IMR-90 (cell line): Measurements from ENCODE around the gene PGAM4. TPM values are rescaled to one million over a fixed set of nuclear protein-coding genes. Genes with fewer than 3 reads are reported as not detected.

ENCODE experiments used
- ATAC-seq: fragments of 200-7000 bp; cut with Tn5 transposase; 2 replicates; pipeline ENCODE4 v1.9.1; 2020; ENCODE audit warnings: low read depth, mild to moderate bottlenecking, moderate library complexity
- BruUV-seq: library from RNA; stranded (reverse); fragments of 400-500 nt; replicated peaks from 2 replicates; lab custom pipeline; 2021; lab: Mats Ljungman, UMichigan
- CTCF ChIA-PET: fragments of 300-600 bp; formaldehyde crosslinking; extraction: SDS; loops from one replicate; lab custom pipeline; 2021; ENCODE audit warnings: antibody characterized with exemption; lab: Yijun Ruan, JAX
- POLR2A ChIA-PET: fragments of 300-600 bp; sonication (Branson Sonifier 250); formaldehyde crosslinking; loops from one replicate; lab custom pipeline; 2022; ENCODE audit warnings: antibody characterized with exemption; ENCODE audit not compliant: unreplicated experiment; lab: Charles Lee
- DNase-seq: peaks from one replicate; pipeline ENCODE4 v3.0.0; 2013
- H2AFZ ChIP-seq: replicated peaks from 2 replicates; pipeline ENCODE3; 2013; ENCODE audit warnings: low read length, mild to moderate bottlenecking; ENCODE audit not compliant: poor library complexity
- H2AK5ac ChIP-seq: 2 replicates; pipeline ENCODE4 v1.6.1; 2013; ENCODE audit warnings: low read depth, low read length, inconsistent platforms
- H2AK9ac ChIP-seq: replicated peaks from 2 replicates; pipeline ENCODE3; 2013; ENCODE audit warnings: mild to moderate bottlenecking, low read depth, low read length, moderate library complexity; ENCODE audit not compliant: poor library complexity
- H2BK120ac ChIP-seq: 2 replicates; pipeline ENCODE4 v1.6.1; 2013; ENCODE audit warnings: low read depth, low read length, inconsistent platforms
- H2BK15ac ChIP-seq: 3 replicates; pipeline ENCODE4 v1.6.1; 2013; ENCODE audit warnings: low read depth, low read length, inconsistent platforms
- H2BK20ac ChIP-seq: 2 replicates; pipeline ENCODE4 v1.6.1; 2013; ENCODE audit warnings: low read depth, mild to moderate bottlenecking, inconsistent platforms, low read length, moderate library complexity
- H2BK5ac ChIP-seq: 2 replicates; pipeline ENCODE4 v1.6.1; 2013; ENCODE audit warnings: mild to moderate bottlenecking, low read depth, low read length, inconsistent platforms; ENCODE audit not compliant: poor library complexity, severe bottlenecking
- H3K14ac ChIP-seq: replicated peaks from 2 replicates; pipeline ENCODE4 v1.6.1; 2013; ENCODE audit warnings: low read depth, low read length, inconsistent platforms
- H3K18ac ChIP-seq: 2 replicates; pipeline ENCODE4 v1.6.1; 2013; ENCODE audit warnings: low read depth, low read length, control low read depth
- H3K23ac ChIP-seq: 2 replicates; pipeline ENCODE4 v1.6.1; 2013; ENCODE audit warnings: low read depth, low read length, inconsistent platforms
- H3K27ac ChIP-seq: 2 replicates; pipeline ENCODE4 v1.5.1; 2013; ENCODE audit warnings: mild to moderate bottlenecking, control low read depth, low read length; ENCODE audit not compliant: insufficient read depth
- H3K27me3 ChIP-seq: 2 replicates; pipeline ENCODE4 v1.6.1; 2013; ENCODE audit warnings: low read length; ENCODE audit not compliant: control insufficient read depth, insufficient read depth
- H3K36me3 ChIP-seq: 2 replicates; pipeline ENCODE4 v1.6.1; 2013; ENCODE audit warnings: low read length, mixed read lengths; ENCODE audit not compliant: control insufficient read depth, insufficient read depth
- H3K4ac ChIP-seq: 2 replicates; pipeline ENCODE4 v1.6.1; 2013; ENCODE audit warnings: low read depth, low read length, inconsistent platforms
- H3K4me1 ChIP-seq: 2 replicates; pipeline ENCODE4 v1.6.1; 2013; ENCODE audit warnings: low read length, mixed read lengths; ENCODE audit not compliant: control insufficient read depth, insufficient read depth
- H3K4me2 ChIP-seq: 2 replicates; pipeline ENCODE4 v1.6.1; 2013; ENCODE audit warnings: low read depth, mild to moderate bottlenecking, control low read depth, low read length, moderate library complexity
- H3K4me3 ChIP-seq: 2 replicates; pipeline ENCODE4 v1.5.1; 2013; ENCODE audit warnings: low read depth, mild to moderate bottlenecking, control low read depth, low read length, moderate library complexity; ENCODE audit not compliant: insufficient read depth
- H3K56ac ChIP-seq: 2 replicates; pipeline ENCODE4 v1.6.1; 2013; ENCODE audit warnings: low read length, inconsistent platforms; ENCODE audit not compliant: insufficient read depth; ENCODE audit errors: extremely low read depth
- H3K79me1 ChIP-seq, 2 experiments: 2 replicates each; pipeline ENCODE4 v1.6.1; 2013; ENCODE audit warnings: low read length in 2 of 2, inconsistent platforms in 1 of 2, low read depth in 1 of 2
- H3K9ac ChIP-seq: 2 replicates; pipeline ENCODE4 v1.6.1; 2013; ENCODE audit warnings: low read depth, low read length, control low read depth
- H3K9me1 ChIP-seq: 2 replicates; pipeline ENCODE4 v1.6.1; 2013; ENCODE audit warnings: low read length, inconsistent platforms; ENCODE audit not compliant: insufficient read depth
- H3K9me3 ChIP-seq: 2 replicates; pipeline ENCODE4 v1.6.1; 2013; ENCODE audit warnings: low read length; ENCODE audit not compliant: control insufficient read depth, insufficient read depth
- H4K20me1 ChIP-seq: 2 replicates; pipeline ENCODE4 v1.6.1; 2013; ENCODE audit warnings: low read length, inconsistent platforms; ENCODE audit not compliant: insufficient read depth
- H4K5ac ChIP-seq: 2 replicates; pipeline ENCODE4 v1.6.1; 2013; ENCODE audit warnings: mild to moderate bottlenecking, low read depth, low read length, control low read depth
- H4K8ac ChIP-seq, 2 experiments: 2 replicates each; pipeline ENCODE4 v1.6.1; 2013; ENCODE audit warnings: low read depth in 2 of 2, low read length in 2 of 2, control low read depth in 1 of 2, inconsistent platforms in 1 of 2
- H4K91ac ChIP-seq: 2 replicates; pipeline ENCODE4 v1.6.1; 2013; ENCODE audit warnings: low read depth, low read length, inconsistent platforms; ENCODE audit not compliant: insufficient read depth
- BHLHE40 ChIP-seq: fragments of 150-350 bp; IDR thresholded peaks from 2 replicates; pipeline ENCODE4 v1.6.1; 2016; ENCODE audit warnings: mild to moderate bottlenecking, low read depth, low read length
- CHD1 ChIP-seq: IDR thresholded peaks from 2 replicates; pipeline ENCODE4 v1.6.1; 2012; ENCODE audit warnings: low read depth, low read length, improper control_type of control experiment
- ELK1 ChIP-seq: fragments of 150-350 bp; IDR thresholded peaks from 2 replicates; pipeline ENCODE4 v1.6.1; 2016; ENCODE audit warnings: low read depth, mild to moderate bottlenecking, low read length, moderate library complexity, borderline replicate concordance
- FOS ChIP-seq: fragments of 150-350 bp; IDR thresholded peaks from 2 replicates; pipeline ENCODE4 v1.6.1; 2016; ENCODE audit warnings: low read depth, low read length
- MXI1 ChIP-seq: IDR thresholded peaks from 2 replicates; pipeline ENCODE4 v1.6.1; 2012; ENCODE audit warnings: low read depth, mild to moderate bottlenecking, low read length, moderate library complexity, borderline replicate concordance
- NFE2L2 ChIP-seq: fragments of 150-350 bp; IDR thresholded peaks from 2 replicates; pipeline ENCODE4 v1.6.1; 2016; ENCODE audit warnings: low read depth, mild to moderate bottlenecking, low read length
- POLR2A ChIP-seq: IDR thresholded peaks from 2 replicates; pipeline ENCODE4 v1.6.1; 2012; ENCODE audit warnings: mild to moderate bottlenecking, low read depth, low read length
- RAD21 ChIP-seq: IDR thresholded peaks from 2 replicates; pipeline ENCODE4 v1.6.1; 2012; ENCODE audit warnings: low read length, improper control_type of control experiment
- RCOR1 ChIP-seq: IDR thresholded peaks from 2 replicates; pipeline ENCODE4 v1.6.1; 2012; ENCODE audit warnings: mild to moderate bottlenecking, low read length, improper control_type of control experiment; ENCODE audit not compliant: insufficient replicate concordance
- RFX5 ChIP-seq: IDR thresholded peaks from 2 replicates; pipeline ENCODE4 v1.8.0; 2012; ENCODE audit warnings: low read depth, mild to moderate bottlenecking, low read length, moderate library complexity
- SMC3 ChIP-seq: fragments of 150-350 bp; IDR thresholded peaks from 2 replicates; pipeline ENCODE4 v1.6.1; 2016; ENCODE audit warnings: low read depth, mild to moderate bottlenecking, antibody characterized with exemption, low read length, moderate library complexity
- USF2 ChIP-seq: fragments of 150-350 bp; IDR thresholded peaks from 2 replicates; pipeline ENCODE4 v1.6.1; 2017; ENCODE audit warnings: mild to moderate bottlenecking, antibody characterized with exemption, low read length, low read depth
- WGBS, 2 experiments: methylation state at CpG; one replicate each; pipeline versions ENCODE4 v1.1.5 to v1.1.7; 2013; ENCODE audit warnings: missing lambda C conversion rate in 2 of 2; ENCODE audit not compliant: insufficient read length in 1 of 2; ENCODE audit errors: extremely low coverage in 2 of 2; 5-methylcytosine and 5-hydroxymethylcytosine counted together
- dilution Hi-C: fragments of 300-500 bp; cut with HindIII; formaldehyde crosslinking; loops from one replicate; pipeline ENCODE4 v1.14.3; 2018; ENCODE audit warnings: low sequenced_read_pairs; ENCODE audit not compliant: unreplicated experiment
- in situ Hi-C: fragments of 300-500 bp; cut with MboI; formaldehyde crosslinking; loops from 3 replicates; pipeline ENCODE4 v1.14.3; 2019; ENCODE audit warnings: low sequenced_read_pairs, inconsistent platforms, mixed read lengths
- intact Hi-C: fragments of 100-400 bp; cut with micrococcal nuclease; formaldehyde crosslinking; loops from 2 replicates; pipeline ENCODE4 v1.10.0; 2022
- polyA plus RNA-seq, 3 experiments: library from polyadenylated mRNA; depleted of rRNA; stranded (reverse); fragments of >200 nt; gene quantifications; 2 replicates each; pipeline ENCODE4 v1.2.3, GENCODE V29; 2012; ENCODE audit warnings: low replicate concordance in 1 of 3
- total RNA-seq: library from RNA; depleted of rRNA; stranded (reverse); fragments of >200 nt; gene quantifications from 2 replicates; pipeline ENCODE4 v1.2.3, GENCODE V29; 2012

PGAM4 gene
- total and polyA plus RNA-seq, 2 of the 4 experiments (the other 2 are of a cell fraction), result 0.46 to 0.72 TPM

- 0 out of 4 replicates have a peak, but pooled peaks cover 0 to 4% of the 10 kb centered on the region in 2 experiments for H3K79me1 ChIP-seq
- H4K5ac ChIP-seq, result no peak overlapping the region
- 100% methylated on average over 3 of the region's 7 CpGs; no CpG with 5 or more reads in 1 of the 2 experiments for whole genome bisulfite sequencing, 2 experiments
- no peaks in the 10 kb centered on the region for H3K9me1 ChIP-seq
- in situ Hi-C loops, result no loop called here
- POLR2A ChIA-PET, result no interaction called here
- H2AFZ ChIP-seq, result no peak overlapping the region
- no peaks in the 10 kb centered on the region for H3K36me3 ChIP-seq
- no peak overlapping the region for H4K8ac ChIP-seq
- no peak overlapping the region for H2BK20ac ChIP-seq
- no peak overlapping the region for H3K14ac ChIP-seq
- H2BK5ac ChIP-seq, result no peak overlapping the region
- H4K20me1 ChIP-seq, result no peaks in the 10 kb centered on the region
- no peak overlapping the region for H2BK15ac ChIP-seq
- H3K9ac ChIP-seq, result no peak overlapping the region
- H3K23ac ChIP-seq, result no peak overlapping the region
- H3K27me3 ChIP-seq, result no peaks in the 10 kb centered on the region
- intact Hi-C loops, result no loop called here
- CTCF ChIA-PET, result no interaction called here
- no peak overlapping the region for H3K4ac ChIP-seq
- no peak overlapping the region for H2AK5ac ChIP-seq
- no peak overlapping the region for H3K4me3 ChIP-seq
- no peak overlapping the region for H3K27ac ChIP-seq
- H2BK120ac ChIP-seq, result no peak overlapping the region
- BruUV-seq, result no TSS peak
- no peak overlapping the region for H3K4me2 ChIP-seq
- peaks cover 2% of the 10 kb centered on the region; the same call in 1 of the 2 replicates for H3K4me1 ChIP-seq
- DNase-seq, result no peak
- H2AK9ac ChIP-seq, result no peak overlapping the region
- TF ChIP-seq BHLHE40, result no peak
- TF ChIP-seq USF2, result no peak
- no peak for TF ChIP-seq POLR2A
- TF ChIP-seq MXI1, result no peak
- no peak for TF ChIP-seq RFX5
- TF ChIP-seq SMC3, result no peak
- no peak for TF ChIP-seq ELK1
- no peak for TF ChIP-seq RCOR1
- TF ChIP-seq CHD1, result no peak
- no peak for TF ChIP-seq FOS
- no peak for TF ChIP-seq NFE2L2
- no peak for TF ChIP-seq RAD21
- H4K91ac ChIP-seq, result no peak overlapping the region
- H3K18ac ChIP-seq, result no peak overlapping the region
- H3K9me3 ChIP-seq, result no peaks in the 10 kb centered on the region
- dilution Hi-C loops, result no loop called here
- no peak overlapping the region for H3K56ac ChIP-seq
- no peak for ATAC-seq
Observed at GRCh38 chrX:77945910-77946545, 23.4 kb downstream of the PGAM4 start.
